Adrenal gland (tissue), 12 donors: ENCODE measurements around the gene RAD51B. TPM values are rescaled to one million over a fixed set of nuclear protein-coding genes. Genes with fewer than 3 reads are reported as not detected.

Experiments used
- DNase-seq, 7 donors: peaks; one replicate each; pipeline ENCODE4 v3.0.0-alpha.2; 2019 to 2020
- H3K27ac ChIP-seq, 5 donors: fragments of 200-600 bp; sonication (generic) in 4 of 5; 1 replicate in 3 of 5; 2 replicates in 2 of 5; pipeline versions ENCODE4 v1.5.1 to v1.8.0; 2016 to 2020; ENCODE audit warnings: mild to moderate bottlenecking in 1 of 5
- H3K27me3 ChIP-seq: fragments of 200-600 bp; 2 replicates; pipeline ENCODE4 v1.8.0; 2021
- H3K36me3 ChIP-seq, 2 donors: fragments of 200-600 bp; replicated peaks in 1 of 2; 1 replicate in 1 of 2; 2 replicates in 1 of 2; pipeline versions ENCODE4 v1.5.1 to v1.8.0; 2018 to 2022
- H3K4me1 ChIP-seq, 2 donors: fragments of 200-600 bp; replicated peaks in 1 of 2; 1 replicate in 1 of 2; 2 replicates in 1 of 2; pipeline versions ENCODE4 v1.5.1 to v1.8.0; 2018 to 2021
- H3K4me3 ChIP-seq, 4 donors: fragments of 200-600 bp; sonication (generic) in 3 of 4; one replicate each; pipeline ENCODE4 v1.5.1; 2016 to 2018
- H3K9me3 ChIP-seq, 3 donors: fragments of 200-600 bp; sonication (generic) in 1 of 3; replicated peaks in 1 of 3; 1 replicate in 2 of 3; 2 replicates in 1 of 3; pipeline versions ENCODE4 v1.5.1 to v1.8.0; 2016 to 2021
- POLR2A ChIP-seq, 2 donors: fragments of 450-650 bp; IDR thresholded peaks; one replicate each; pipeline ENCODE4 v1.6.1; 2017; ENCODE audit warnings: antibody characterized with exemption in 2 of 2, mild to moderate bottlenecking in 2 of 2, moderate library complexity in 1 of 2
- WGBS, 4 donors: extraction: QIAGEN DNeasy Blood & Tissue Kit in 2 of 4; methylation state at CpG; one replicate each; pipeline versions ENCODE4 v1.1.5 to v1.1.7; 2013 to 2017; 5-methylcytosine and 5-hydroxymethylcytosine counted together
- intact Hi-C, 2 donors: fragments of 100-400 bp; cut with DNase I; formaldehyde crosslinking; loops; one replicate each; pipeline versions ENCODE4 v1.14.1 to v1.15.0; 2022 to 2023
- polyA plus RNA-seq, 3 donors: library from polyadenylated mRNA; stranded (reverse); fragments of 200-250 nt in 2 of 3; fragments of 350-450 nt in 1 of 3; fragmentation: Illumina TruSeq in 1 of 3; extraction: RNeasy Lipid Tissue Mini Kit (QIAGEN cat#74804) in 1 of 3; gene quantifications; one replicate each; pipeline ENCODE4 v1.2.3, GENCODE V29; 2013 to 2014
- total RNA-seq, 9 donors: library from RNA; depleted of rRNA in 4 of 9; stranded (reverse); fragments of >200 nt in 4 of 9; fragments of 120-200 nt in 1 of 9; fragmentation: NEBNext Ultra II Directional in 1 of 9; extraction: Animal tissue kit (Norgen Biotek cat#: 25700) in 1 of 9; gene quantifications; one replicate each; pipeline versions ENCODE4 v1.1.0 to v1.2.4, GENCODE V29; 2013 to 2023
- TF ChIP-seq, protein P1 (sequence below), 6 experiments: fragments of 450-650 bp in 4 of 6; fragments of 200-600 bp in 2 of 6; sonication (generic) in 1 of 6; IDR thresholded peaks; 1 replicate in 5 of 6; 2 replicates in 1 of 6; pipeline versions ENCODE4 v1.5.1 to v1.8.0; 2016 to 2021; ENCODE audit warnings: antibody characterized with exemption in 6 of 6, mild to moderate bottlenecking in 2 of 6, moderate library complexity in 1 of 6
- donor health status: healthy with polysubstance abuse.
- donor health status: Bipolar disorder and iron deficiency.
- donor health status: DM: yes; HTN: yes; CAD: no.
- donor health status: DM: no; HTN: no; CAD: no.
- donor health status: DM: no; HTN: no; CAD: no.
- donor health status: DM: yes; HTN: yes; CAD: no.

The RAD51B gene
- total and polyA plus RNA-seq, 12 donors = 2.3 to 24.6 (median 12.4) TPM

DNA sequence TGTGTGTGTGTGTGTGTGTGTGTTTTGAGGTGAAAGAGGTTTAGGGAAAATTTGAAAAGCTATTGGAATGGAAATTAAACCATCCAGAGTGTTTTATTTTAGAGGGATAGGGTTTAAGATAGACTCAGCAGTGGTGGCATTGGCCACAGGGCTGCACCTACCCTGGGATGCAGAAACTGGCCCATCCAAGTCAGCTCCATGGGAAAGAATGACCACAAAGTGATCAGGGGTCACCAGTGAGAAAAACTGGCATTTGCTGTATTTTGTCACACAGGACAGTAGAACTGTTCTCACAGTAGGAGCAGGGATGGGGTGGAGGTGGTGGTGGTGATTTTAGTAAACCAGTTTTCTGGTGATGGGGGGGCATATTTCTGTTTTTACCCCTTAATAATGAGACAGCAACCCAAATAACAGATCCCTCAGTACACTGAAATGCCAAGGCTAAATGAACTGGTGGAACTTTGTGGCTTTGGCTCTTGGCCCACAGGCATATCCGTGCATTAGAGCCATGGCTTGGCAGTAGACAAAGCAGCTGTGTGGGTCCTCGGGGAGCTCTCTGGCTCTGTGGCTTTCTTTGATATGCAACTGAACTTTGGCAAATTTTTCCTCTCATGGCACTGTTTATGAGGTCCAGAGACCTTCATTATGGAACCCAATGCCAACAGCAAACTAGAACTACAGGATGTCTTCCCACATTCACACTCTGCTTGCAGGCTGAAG lies 625.0 kb downstream of the RAD51B start:
- H3K9me3 ChIP-seq = no peaks in the 10 kb centered on the region
- no peaks in the 10 kb centered on the region for H3K36me3 ChIP-seq
- no peak overlapping the region for H3K4me3 ChIP-seq
- DNase-seq = peak; percentile 51 to 76 (median 69)
- peak overlapping the region in 1 of 5 donors; percentile 44 for H3K27ac ChIP-seq
- TF ChIP-seq, protein P1, sequence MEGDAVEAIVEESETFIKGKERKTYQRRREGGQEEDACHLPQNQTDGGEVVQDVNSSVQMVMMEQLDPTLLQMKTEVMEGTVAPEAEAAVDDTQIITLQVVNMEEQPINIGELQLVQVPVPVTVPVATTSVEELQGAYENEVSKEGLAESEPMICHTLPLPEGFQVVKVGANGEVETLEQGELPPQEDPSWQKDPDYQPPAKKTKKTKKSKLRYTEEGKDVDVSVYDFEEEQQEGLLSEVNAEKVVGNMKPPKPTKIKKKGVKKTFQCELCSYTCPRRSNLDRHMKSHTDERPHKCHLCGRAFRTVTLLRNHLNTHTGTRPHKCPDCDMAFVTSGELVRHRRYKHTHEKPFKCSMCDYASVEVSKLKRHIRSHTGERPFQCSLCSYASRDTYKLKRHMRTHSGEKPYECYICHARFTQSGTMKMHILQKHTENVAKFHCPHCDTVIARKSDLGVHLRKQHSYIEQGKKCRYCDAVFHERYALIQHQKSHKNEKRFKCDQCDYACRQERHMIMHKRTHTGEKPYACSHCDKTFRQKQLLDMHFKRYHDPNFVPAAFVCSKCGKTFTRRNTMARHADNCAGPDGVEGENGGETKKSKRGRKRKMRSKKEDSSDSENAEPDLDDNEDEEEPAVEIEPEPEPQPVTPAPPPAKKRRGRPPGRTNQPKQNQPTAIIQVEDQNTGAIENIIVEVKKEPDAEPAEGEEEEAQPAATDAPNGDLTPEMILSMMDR (IDR thresholded peaks at IDR 0.05) = no peak
- TF ChIP-seq POLR2A (IDR thresholded peaks at IDR 0.05) = no peak
- peaks cover 19 to 25% of the 10 kb centered on the region in 2 donors for H3K4me1 ChIP-seq
- intact Hi-C loops = no loop called here
- no peaks in the 10 kb centered on the region for H3K27me3 ChIP-seq
- WGBS, 4 donors = 0 to 20% (median 12%) methylated on average over 2 of the region's 2 CpGs

DNA sequence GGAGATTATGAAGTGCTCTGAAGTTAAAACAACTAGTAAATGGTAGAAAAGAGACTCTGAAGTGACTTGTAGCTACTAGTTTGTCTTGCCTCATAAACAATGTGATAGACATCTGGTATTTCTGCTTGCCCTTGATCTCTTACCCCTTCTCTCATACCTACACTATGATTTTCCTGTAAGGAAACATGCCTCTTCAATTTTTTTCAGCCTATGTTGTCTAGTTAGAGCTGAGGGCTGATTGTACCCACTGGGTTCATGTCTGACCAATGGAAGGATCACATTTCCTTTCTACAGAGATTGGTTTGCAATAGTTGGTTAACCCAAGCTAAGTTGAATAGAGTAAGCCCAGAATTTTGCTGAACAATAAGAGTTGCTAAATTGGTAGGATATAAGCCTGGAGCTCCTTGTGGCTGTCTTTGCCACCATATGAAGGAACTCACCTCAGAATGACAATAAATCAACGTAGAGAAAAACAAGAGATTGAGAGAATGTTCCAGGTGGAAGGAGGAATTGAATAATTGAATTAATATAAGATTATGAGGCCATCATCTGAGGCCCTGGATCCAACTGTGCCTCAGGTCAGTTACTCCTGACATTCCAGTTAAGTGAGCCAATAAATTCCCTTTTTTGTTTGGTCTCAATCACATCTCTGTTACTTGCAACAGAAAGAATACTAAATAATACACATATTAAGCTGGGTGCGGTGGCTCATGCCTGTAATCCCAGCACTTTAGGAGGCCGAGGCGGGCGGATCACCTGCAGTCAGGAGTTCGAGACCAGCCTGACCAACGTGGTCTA lies 626.9 kb downstream of the RAD51B start:
- no peak overlapping the region for H3K27ac ChIP-seq
- DNase-seq = no peak

DNA sequence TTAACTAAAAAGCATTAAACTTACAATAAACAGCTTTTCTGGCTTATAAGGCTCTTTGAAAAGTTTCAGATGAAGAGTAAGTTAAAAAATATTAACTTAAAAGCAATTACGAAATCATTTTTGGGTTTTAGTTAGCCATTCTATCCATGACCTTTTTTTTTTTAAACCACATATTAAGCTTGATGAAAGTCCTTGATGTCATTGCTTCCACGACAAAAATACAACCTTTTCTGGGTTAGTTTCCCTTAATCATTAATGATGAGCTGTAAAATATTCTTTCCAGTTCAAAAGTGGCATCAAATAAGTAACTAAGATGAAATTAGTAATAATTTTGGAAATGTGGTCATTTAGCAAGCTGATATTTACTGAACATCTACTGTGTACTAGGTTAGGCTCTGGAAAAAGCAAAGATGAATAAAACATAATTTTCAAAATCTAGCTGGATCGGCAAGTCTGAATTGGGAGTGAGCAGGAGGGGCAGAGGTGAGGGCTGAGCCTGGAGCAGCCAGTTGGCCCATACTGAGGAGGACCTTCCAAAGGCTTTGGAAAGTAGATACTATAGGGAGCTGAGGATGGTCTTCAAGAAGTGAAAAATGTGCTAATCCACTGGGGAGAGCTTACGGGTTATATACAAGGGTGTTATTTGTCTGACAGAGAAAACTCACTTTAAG lies 628.1 kb downstream of the RAD51B start:
- 52 to 66% (median 56%) methylated on average over 4 of the region's 4 CpGs for WGBS, 4 donors
- DNase-seq = no peak
- no peaks in the 10 kb centered on the region for H3K9me3 ChIP-seq
- intact Hi-C loops = no loop called here
- no peaks in the 10 kb centered on the region for H3K27me3 ChIP-seq
- H3K4me3 ChIP-seq = no peak overlapping the region
- no peaks in the 10 kb centered on the region for H3K36me3 ChIP-seq
- H3K27ac ChIP-seq = peak overlapping the region in 1 of 5 donors; percentile 10
- H3K4me1 ChIP-seq = peaks cover 23 to 28% of the 10 kb centered on the region in 2 donors
- TF ChIP-seq, protein P1 (IDR thresholded peaks at IDR 0.05) = no peak
- no peak for TF ChIP-seq POLR2A (IDR thresholded peaks at IDR 0.05)

More for the DNA sequence above, 626.9 kb downstream of the RAD51B start:
- H3K36me3 ChIP-seq = no peaks in the 10 kb centered on the region
- intact Hi-C loops = no loop called here
- no peaks in the 10 kb centered on the region for H3K9me3 ChIP-seq
- H3K4me1 ChIP-seq = peaks cover 23 to 28% of the 10 kb centered on the region in 2 donors
- WGBS, 4 donors = 96 to 99% (median 98%) methylated on average over 7 of the region's 7 CpGs
- H3K4me3 ChIP-seq = no peak overlapping the region
- TF ChIP-seq, protein P1 (IDR thresholded peaks at IDR 0.05) = no peak
- no peak for TF ChIP-seq POLR2A (IDR thresholded peaks at IDR 0.05)
- no peaks in the 10 kb centered on the region for H3K27me3 ChIP-seq
